Endothelial cell of umbilical vein (primary cell): ENCODE measurements around the gene DENND4A. TPM values are rescaled to one million over a fixed set of nuclear protein-coding genes. Genes with fewer than 3 reads are reported as not detected.

Source experiments
- BruUV-seq: library from RNA; stranded (reverse); fragments of 400-500 nt; replicated peaks from 2 replicates; lab custom pipeline; 2021; lab: Mats Ljungman, UMichigan
- CTCF ChIA-PET: fragments of 300-600, 350-600 bp; sonication (Branson Sonifier 250); formaldehyde crosslinking; loops from one replicate; lab custom pipeline; 2021; ENCODE audit warnings: antibody characterized with exemption, inconsistent platforms; lab: Charles Lee
- POLR2A ChIA-PET: fragments of 300-600, 350-600 bp; sonication (Branson Sonifier 250); formaldehyde crosslinking; loops from one replicate; lab custom pipeline; 2021; ENCODE audit warnings: antibody characterized with exemption, inconsistent platforms; lab: Charles Lee
- DNase-seq: peaks from one replicate; pipeline ENCODE4 v3.0.0-alpha.2; 2011; ENCODE audit warnings: low read depth, low spot score
- FAIRE-seq: peaks from 2 replicates; lab custom pipeline; 2011; peaks lifted over from hg19 to GRCh38; lab: Jason Lieb, UNC
- H2AFZ ChIP-seq: 2 replicates; pipeline ENCODE4 v1.6.0; 2012; ENCODE audit warnings: low read depth, low read length, control low read depth, inconsistent platforms
- H3K27ac ChIP-seq: 2 replicates; pipeline ENCODE4 v1.5.1; 2011; ENCODE audit warnings: low read depth, mild to moderate bottlenecking, control low read depth, low read length, moderate library complexity; ENCODE audit not compliant: insufficient read depth
- H3K27me3 ChIP-seq, 2 experiments: 2 replicates each; pipeline versions ENCODE4 v1.6.0 to v1.6.1; 2011; ENCODE audit warnings: low read length in 2 of 2, mixed read lengths in 1 of 2; ENCODE audit not compliant: control insufficient read depth in 2 of 2, insufficient read depth in 2 of 2
- H3K36me3 ChIP-seq, 2 experiments: 2 replicates in 1 of 2; 3 replicates in 1 of 2; pipeline ENCODE4 v1.5.1; 2011; ENCODE audit warnings: low read length in 2 of 2, mild to moderate bottlenecking in 1 of 2, moderate library complexity in 1 of 2; ENCODE audit not compliant: control insufficient read depth in 2 of 2, insufficient read depth in 2 of 2; ENCODE audit errors: extremely low read depth in 1 of 2
- H3K4me1 ChIP-seq: 3 replicates; pipeline ENCODE4 v1.5.1; 2011; ENCODE audit warnings: mild to moderate bottlenecking, low read length; ENCODE audit not compliant: control insufficient read depth, insufficient read depth; ENCODE audit errors: extremely low read depth
- H3K4me2 ChIP-seq: 2 replicates; pipeline ENCODE4 v1.6.1; 2011; ENCODE audit warnings: low read length, control low read depth, mixed read lengths; ENCODE audit not compliant: insufficient read depth
- H3K4me3 ChIP-seq, 3 experiments: fragments of 200-600 bp in 1 of 3; sonication (generic), shearing (Covaris generic) in 1 of 3; replicated peaks in 1 of 3; 2 replicates each; pipeline ENCODE4 v1.5.1; 2011 to 2016; ENCODE audit warnings: control low read depth in 3 of 3, low read length in 3 of 3, mild to moderate bottlenecking in 2 of 3, inconsistent platforms in 1 of 3, low read depth in 1 of 3, moderate library complexity in 1 of 3; ENCODE audit not compliant: insufficient read depth in 1 of 3
- H3K79me2 ChIP-seq: 2 replicates; pipeline ENCODE4 v1.6.0; 2012; ENCODE audit warnings: low read length, inconsistent platforms; ENCODE audit not compliant: control insufficient read depth, insufficient read depth
- H3K9ac ChIP-seq: replicated peaks from 2 replicates; pipeline ENCODE3; 2011; ENCODE audit warnings: low read length, control low read depth; ENCODE audit not compliant: insufficient read depth; ENCODE audit errors: extremely low read depth
- H3K9me1 ChIP-seq: replicated peaks from 3 replicates; pipeline ENCODE4 v1.6.0; 2011; ENCODE audit warnings: mild to moderate bottlenecking, low read length; ENCODE audit not compliant: control insufficient read depth, insufficient read depth; ENCODE audit errors: extremely low read depth
- H3K9me3 ChIP-seq: replicated peaks from 2 replicates; pipeline ENCODE4 v1.5.1; 2012; ENCODE audit warnings: low read length, inconsistent platforms; ENCODE audit not compliant: control insufficient read depth, insufficient read depth
- H4K20me1 ChIP-seq: replicated peaks from 2 replicates; pipeline ENCODE3; 2011; ENCODE audit warnings: mild to moderate bottlenecking, low read length; ENCODE audit not compliant: control insufficient read depth, insufficient read depth; ENCODE audit errors: extremely low read depth
- CTCF ChIP-seq, 2 donors: IDR thresholded peaks; 1 replicate in 1 of 2; 2 replicates in 1 of 2; pipeline ENCODE4 v1.5.1; 2011; ENCODE audit warnings: low read length in 2 of 2, mild to moderate bottlenecking in 2 of 2, moderate library complexity in 2 of 2, control low read depth in 1 of 2, inconsistent platforms in 1 of 2, low read depth in 1 of 2; ENCODE audit not compliant: insufficient read depth in 1 of 2; ENCODE audit errors: extremely low read depth in 1 of 2
- EZH2 ChIP-seq: IDR thresholded peaks from 2 replicates; pipeline ENCODE4 v1.6.1; 2012; ENCODE audit warnings: borderline replicate concordance, low read depth, mild to moderate bottlenecking, moderate library complexity, low read length, inconsistent platforms; ENCODE audit not compliant: severe bottlenecking
- FOS ChIP-seq: IDR thresholded peaks from 2 replicates; pipeline ENCODE4 v1.6.1; 2011; ENCODE audit warnings: mild to moderate bottlenecking, low read length, moderate library complexity, borderline replicate concordance; ENCODE audit not compliant: insufficient read depth
- GATA2 ChIP-seq: IDR thresholded peaks from 2 replicates; pipeline ENCODE4 v1.7.0; 2011; ENCODE audit warnings: low read depth, mild to moderate bottlenecking, moderate library complexity, mixed read lengths, low read length; ENCODE audit not compliant: insufficient read length, insufficient read depth
- JUN ChIP-seq: IDR thresholded peaks from 2 replicates; pipeline ENCODE4 v1.6.1; 2011; ENCODE audit warnings: borderline replicate concordance, low read depth; ENCODE audit not compliant: insufficient read length, insufficient read depth
- MAX ChIP-seq: IDR thresholded peaks from 2 replicates; pipeline ENCODE4 v1.6.1; 2011; ENCODE audit not compliant: insufficient read depth, insufficient read length
- MYC ChIP-seq: IDR thresholded peaks from one replicate; pipeline ENCODE4 v1.6.1; 2011; ENCODE audit warnings: mild to moderate bottlenecking, low read depth, low read length
- POLR2A ChIP-seq: IDR thresholded peaks from 2 replicates; pipeline ENCODE4 v1.6.1; 2012; ENCODE audit warnings: low read depth, mild to moderate bottlenecking, control low read depth, low read length
- POLR2AphosphoS5 ChIP-seq: IDR thresholded peaks from 2 replicates; pipeline ENCODE4 v1.6.1; 2012; ENCODE audit warnings: low read depth, mild to moderate bottlenecking, control low read depth, low read length, moderate library complexity; ENCODE audit not compliant: insufficient read depth
- dilution Hi-C: fragments of 300-500 bp; cut with MboI; formaldehyde crosslinking; loops from one replicate; pipeline ENCODE4 v1.15.0; 2019; ENCODE audit warnings: low sequenced_read_pairs; ENCODE audit not compliant: extremely low pct_ligation_motif_present
- intact Hi-C: fragments of 100-400 bp; cut with micrococcal nuclease; formaldehyde crosslinking; loops from one replicate; pipeline ENCODE4 v1.10.0; 2022
- polyA plus RNA-seq, 4 experiments: library from polyadenylated mRNA; depleted of rRNA in 3 of 4; stranded (reverse) in 3 of 4; unstranded in 1 of 4; fragments of >200 nt; gene quantifications; 2 replicates each; pipeline versions ENCODE4 v1.2.1 to v1.2.3, GENCODE V29; 2011 to 2012; ENCODE audit warnings: missing spikeins in 1 of 4
- total RNA-seq: library from RNA; stranded (reverse); gene quantifications from 2 replicates; pipeline ENCODE4 v1.2.3, GENCODE V29; 2021

The DENND4A gene
- total and polyA plus RNA-seq, 2 donors (not counting 3 experiments of a cell fraction or from before 2014, with no cell fraction given) = 5.7 to 22.2 TPM

GRCh38 chr15:65630760-65631159 lies 161.3 kb downstream of the DENND4A start:
- H2AFZ ChIP-seq = no peak overlapping the region
- H3K79me2 ChIP-seq = no peaks in the 10 kb centered on the region
- no peak overlapping the region for H3K4me2 ChIP-seq
- intact Hi-C loops = loop anchor here (10.0 kb wide), 1 partner anchor 314 kb away; no protein-coding TSS in a partner anchor
- no peaks in the 10 kb centered on the region for H3K27me3 ChIP-seq
- H3K9me1 ChIP-seq = no peaks in the 10 kb centered on the region
- no peaks in the 10 kb centered on the region for H3K36me3 ChIP-seq
- H3K4me1 ChIP-seq = no peaks in the 10 kb centered on the region
- CTCF ChIA-PET = interaction anchor here (1.4 kb wide), 1 partner anchor 20 kb away, joined by 5 read pairs; the partner anchor contains the start of gene INTS14
- H4K20me1 ChIP-seq = no peaks in the 10 kb centered on the region
- DNase-seq = no peak
- TF ChIP-seq POLR2A (no peak), MAX (no peak), EZH2 (no peak), POLR2AphosphoS5 (no peak), FOS (no peak), JUN (no peak), CTCF (IDR thresholded peaks at IDR 0.05; ENCODE audit: extremely low read depth in 1 of 2, insufficient read depth in 1 of 2, low read depth in 1 of 2, low read length in 2 of 2) (no peak), GATA2 (no peak), MYC (no peak)
- no peak overlapping the region for H3K9ac ChIP-seq
- no TSS peak for BruUV-seq
- no peak overlapping the region for H3K27ac ChIP-seq
- dilution Hi-C loops = no loop called here
- H3K4me3 ChIP-seq = no peak overlapping the region
- no peaks in the 10 kb centered on the region for H3K9me3 ChIP-seq
- no peak for FAIRE-seq
- POLR2A ChIA-PET = interaction anchor here (0.6 kb wide), 1 partner anchor 44 kb away, joined by 4 read pairs; no protein-coding TSS in a partner anchor
